K562 (cell line): ENCODE results near the gene ACKR1. TPM values are rescaled to one million over a fixed set of nuclear protein-coding genes. Genes with fewer than 3 reads are reported as not detected.
A peak's percentile ranks its signal among the peaks of the same experiment; 100 is the strongest.

ENCODE experiments used
- ATAC-seq: fragments of 200-7000 bp; cut with Tn5 transposase; 3 replicates; pipeline ENCODE4 v1.9.1; 2020; ENCODE audit warnings: moderate library complexity
- BruUV-seq: library from RNA; stranded (reverse); fragments of 400-500 nt; replicated peaks from 2 replicates; lab custom pipeline; 2021; lab: Mats Ljungman, UMichigan
- CTCF ChIA-PET: fragments of 300-600 bp; formaldehyde crosslinking; extraction: SDS; loops from one replicate; lab custom pipeline; 2021; ENCODE audit warnings: low intra/inter-chr PET ratio; lab: Yijun Ruan, JAX
- POLR2A ChIA-PET: fragments of 300-600, 350-650 bp; sonication (Branson Sonifier 250); formaldehyde crosslinking; extraction: SDS; loops from one replicate; lab custom pipeline; 2021; ENCODE audit warnings: antibody characterized with exemption, inconsistent platforms; lab: Yijun Ruan, JAX
- DNase-seq, 4 experiments: peaks; one replicate each; pipeline versions ENCODE4 v3.0.0 to v3.0.0-alpha.2; 2011 to 2018; ENCODE audit warnings: low spot score in 3 of 4, mixed read lengths in 3 of 4; ENCODE audit errors: extremely low read depth in 1 of 4
- FAIRE-seq: peaks from 2 replicates; lab custom pipeline; 2011; peaks lifted over from hg19 to GRCh38; lab: Jason Lieb, UNC
- H2AFZ ChIP-seq: 2 replicates; pipeline ENCODE4 v1.6.0; 2011; ENCODE audit warnings: low read depth, low read length, control low read depth, inconsistent platforms
- H3K27ac ChIP-seq: fragments of 200-600 bp; 3 replicates; pipeline ENCODE4 v1.8.0; 2011; ENCODE audit warnings: low read depth, mild to moderate bottlenecking, control low read depth, inconsistent platforms, low read length, moderate library complexity, mixed read lengths; ENCODE audit errors: extremely low read depth
- H3K27me3 ChIP-seq, 2 experiments: fragments of 300-600 bp in 1 of 2; 2 replicates in 1 of 2; 3 replicates in 1 of 2; pipeline versions ENCODE4 v1.6.0 to v1.8.0; 2011; ENCODE audit warnings: inconsistent platforms in 2 of 2, low read length in 2 of 2, mild to moderate bottlenecking in 1 of 2, mixed read lengths in 1 of 2, moderate library complexity in 1 of 2; ENCODE audit not compliant: control insufficient read depth in 2 of 2, insufficient read depth in 2 of 2
- H3K36me3 ChIP-seq: fragments of 300-600 bp; 3 replicates; pipeline ENCODE4 v1.8.0; 2011; ENCODE audit warnings: mild to moderate bottlenecking, low read length, inconsistent platforms; ENCODE audit not compliant: control insufficient read depth, insufficient read depth
- H3K4me1 ChIP-seq, 2 experiments: fragments of 200-600 bp in 1 of 2; replicated peaks in 1 of 2; 2 replicates in 1 of 2; 3 replicates in 1 of 2; pipeline versions ENCODE4 v1.5.1 to v1.8.0; 2011; ENCODE audit warnings: inconsistent platforms in 2 of 2, low read length in 2 of 2, mild to moderate bottlenecking in 1 of 2, mixed read lengths in 1 of 2, moderate library complexity in 1 of 2; ENCODE audit not compliant: control insufficient read depth in 2 of 2, insufficient read depth in 2 of 2
- H3K4me2 ChIP-seq: 2 replicates; pipeline ENCODE4 v1.6.1; 2011; ENCODE audit warnings: low read length, control low read depth, inconsistent platforms, mixed read lengths; ENCODE audit not compliant: insufficient read depth
- H3K4me3 ChIP-seq: fragments of 200-600 bp; sonication (generic), shearing (Covaris generic); 2 replicates; pipeline ENCODE4 v1.5.1; 2016; ENCODE audit warnings: control low read depth, inconsistent platforms
- H3K79me2 ChIP-seq: fragments of 200-600 bp; 3 replicates; pipeline ENCODE4 v1.8.0; 2011; ENCODE audit warnings: low read length, inconsistent platforms; ENCODE audit not compliant: control insufficient read depth, insufficient read depth
- H3K9ac ChIP-seq, 2 experiments: 2 replicates each; pipeline versions ENCODE4 v1.6.0 to v1.6.1; 2011; ENCODE audit warnings: low read depth in 2 of 2, low read length in 2 of 2, control low read depth in 1 of 2, inconsistent platforms in 1 of 2, mild to moderate bottlenecking in 1 of 2, mixed read lengths in 1 of 2; ENCODE audit not compliant: insufficient read depth in 1 of 2
- H3K9me1 ChIP-seq: one replicate; pipeline ENCODE4 v1.6.0; 2011; ENCODE audit warnings: inconsistent platforms, mild to moderate bottlenecking, low read length, moderate library complexity; ENCODE audit not compliant: control insufficient read depth, insufficient read depth
- H3K9me3 ChIP-seq: replicated peaks from 2 replicates; pipeline ENCODE4 v1.5.1; 2011; ENCODE audit warnings: low read depth, low read length, inconsistent platforms; ENCODE audit not compliant: control insufficient read depth, insufficient read depth
- H4K20me1 ChIP-seq: replicated peaks from 2 replicates; pipeline ENCODE4 v1.6.1; 2011; ENCODE audit warnings: low read length, inconsistent platforms, mixed read lengths; ENCODE audit not compliant: control insufficient read depth, insufficient read depth
- ATF4 ChIP-seq: fragments of 450-650 bp; formaldehyde crosslinking; IDR thresholded peaks from 2 replicates; pipeline ENCODE4 v1.4.0; 2022; ENCODE audit warnings: mild to moderate bottlenecking, moderate library complexity
- ATF6 ChIP-seq: sonication (generic); formaldehyde crosslinking; IDR thresholded peaks from 2 replicates; pipeline ENCODE4 v1.4.0; 2020; ENCODE audit warnings: mild to moderate bottlenecking, missing genetic modification reagents
- CEBPG ChIP-seq, 3 experiments: fragments of 200-800 bp in 1 of 3; sonication (Bioruptor generic) in 1 of 3; sonication (generic) in 1 of 3; formaldehyde crosslinking in 1 of 3; IDR thresholded peaks in 2 of 3; conservative IDR thresholded peaks in 1 of 3; 2 replicates each; pipeline versions ENCODE4 v1.6.1 to v1.8.0; 2016 to 2022; ENCODE audit warnings: missing compliant biosample characterization in 2 of 3, missing genetic modification characterization in 2 of 3, mild to moderate bottlenecking in 1 of 3, missing genetic modification reagents in 1 of 3
- DPF2 ChIP-seq: fragments of 450-650 bp; IDR thresholded peaks from 2 replicates; pipeline ENCODE4 v1.6.1; 2016
- NFE2 ChIP-seq: IDR thresholded peaks from 2 replicates; pipeline ENCODE4 v1.6.1; 2014; ENCODE audit warnings: antibody characterized with exemption, low read depth
- NONO ChIP-seq, 2 experiments: fragments of 200-400 bp in 1 of 2; fragments of 450-650 bp in 1 of 2; formaldehyde crosslinking in 1 of 2; IDR thresholded peaks; 2 replicates each; pipeline ENCODE4 v1.6.1; 2017; ENCODE audit warnings: low read depth in 2 of 2, mild to moderate bottlenecking in 2 of 2, moderate library complexity in 2 of 2, low read length in 1 of 2
- PHB ChIP-seq: fragments of 250-450 bp; sonication (Bioruptor Pico); IDR thresholded peaks from 2 replicates; pipeline ENCODE4 v1.5.0; 2021
- PRMT5 ChIP-seq: sonication (generic); formaldehyde crosslinking; IDR thresholded peaks from 2 replicates; pipeline ENCODE4 v1.5.0; 2020; ENCODE audit warnings: missing genetic modification reagents
- RCOR1 ChIP-seq, 2 experiments: IDR thresholded peaks; 2 replicates each; pipeline ENCODE4 v1.6.1; 2012; ENCODE audit warnings: low read depth in 2 of 2, low read length in 2 of 2, borderline replicate concordance in 1 of 2, improper control_type of control experiment in 1 of 2
- SIN3A ChIP-seq, 2 experiments: fragments of 150-350 bp in 1 of 2; IDR thresholded peaks; 2 replicates each; pipeline ENCODE4 v1.6.1; 2011 to 2016; ENCODE audit warnings: borderline replicate concordance in 2 of 2, low read depth in 2 of 2, low read length in 2 of 2, mild to moderate bottlenecking in 2 of 2, moderate library complexity in 2 of 2; ENCODE audit not compliant: control insufficient read depth in 1 of 2
- SRSF1 ChIP-seq: fragments of 200-400 bp; formaldehyde crosslinking; IDR thresholded peaks from 2 replicates; pipeline ENCODE4 v1.6.1; 2017; ENCODE audit warnings: mild to moderate bottlenecking, low read depth, low read length, moderate library complexity
- ZC3H8 ChIP-seq: fragments of 450-650 bp; IDR thresholded peaks from 2 replicates; pipeline ENCODE4 v1.6.1; 2017
- ZNF24 ChIP-seq: fragments of 450-650 bp; IDR thresholded peaks from 2 replicates; pipeline ENCODE4 v1.6.1; 2016
- ZNF583 ChIP-seq: fragments of 250-450 bp; sonication (Bioruptor Pico); IDR thresholded peaks from 2 replicates; pipeline ENCODE4 v1.4.0; 2020
- WGBS: fragments of 100-300 bp; shearing (Covaris generic); methylation state at CpG from one replicate; pipeline ENCODE4 v1.1.6; 2016; ENCODE audit warnings: low coverage, mixed read lengths; ENCODE audit not compliant: insufficient coverage; ENCODE audit errors: missing lambda C conversion rate; 5-methylcytosine and 5-hydroxymethylcytosine counted together
- in situ Hi-C: fragments of 300-500 bp; cut with MboI; formaldehyde crosslinking; loops from 4 replicates; pipeline ENCODE4 v1.15.0; 2018; ENCODE audit warnings: inconsistent platforms, mixed read lengths
- intact Hi-C: fragments of 100-400 bp; cut with micrococcal nuclease; formaldehyde crosslinking; loops from 2 replicates; pipeline ENCODE4 v1.14.2; 2022
- polyA plus RNA-seq, 8 experiments: library from polyadenylated mRNA; depleted of rRNA in 4 of 8; stranded (reverse) in 5 of 8; unstranded in 3 of 8; fragments of >200 nt; fragmentation: Nextera tagmentation in 2 of 8; fragmentation: Illumina TruSeq in 1 of 8; extraction: Ambion mirVana in 2 of 8; extraction: Trizol in 1 of 8; gene quantifications; 2 replicates each; pipeline versions ENCODE4 v1.2.1 to v1.2.3, GENCODE V29; 2011 to 2014; ENCODE audit warnings: inconsistent platforms in 1 of 8, missing spikeins in 1 of 8
- total RNA-seq, 7 experiments: library from RNA; depleted of rRNA in 6 of 7; stranded (reverse); fragments of >200 nt in 6 of 7; fragmentation: Illumina TruSeq in 2 of 7; extraction: Trizol in 2 of 7; gene quantifications; 2 replicates each; pipeline versions ENCODE4 v1.2.1 to v1.2.3, GENCODE V29; 2011 to 2021; ENCODE audit warnings: low replicate concordance in 1 of 7

The ACKR1 gene
- total and polyA plus RNA-seq, 9 of the 15 experiments (the other 6 are each of a cell fraction or from before 2014, with no cell fraction given), result 0.07 to 0.64 (median 0.18) TPM

GRCh38 chr1:159201642-159202041 is 3.0 kb upstream of the ACKR1 start:
- Histone ChIP-seq H3K79me2 (no peaks in the 10 kb centered on the region), H3K36me3 (no peaks in the 10 kb centered on the region), H3K4me3 (no peak overlapping the region), H3K4me2 (no peak overlapping the region), H3K9me1 (no peaks in the 10 kb centered on the region), H3K27me3 (peaks cover 0 to 9% of the 10 kb centered on the region in 2 experiments; a peak in 2 of 5 replicates), H2AFZ (no peak overlapping the region), H3K9ac (no peak overlapping the region), H3K27ac (no peak overlapping the region), H3K4me1 (peaks cover 25 to 32% of the 10 kb centered on the region in 2 experiments; a peak in 4 of 5 replicates), H3K9me3 (no peaks in the 10 kb centered on the region), H4K20me1 (no peaks in the 10 kb centered on the region)
- in situ Hi-C loops, result no loop called here
- CTCF ChIA-PET, result no interaction called here
- POLR2A ChIA-PET, result interaction anchor here (1.1 kb wide), 1 partner anchor 12 kb away, joined by 3 read pairs; no protein-coding TSS in a partner anchor
- 18% methylated on average over 5 of the region's 5 CpGs for WGBS
- ATAC-seq (no peak), DNase-seq (no peak)
- intact Hi-C loops, result no loop called here
- BruUV-seq, result no TSS peak
- TF ChIP-seq ZNF583 (CRISPR knock-in tag) (no peak), NONO (IDR thresholded peaks at IDR 0.05; ENCODE audit: low read depth in 2 of 2, low read length in 1 of 2) (no peak), PRMT5 (CRISPR knock-in tag) (no peak)
- TF ChIP-seq, all 486 proteins: peak for 0
- FAIRE-seq, result no peak

- H3K4me3 ChIP-seq, result no peak overlapping the region
- ATAC-seq (peak; percentile 47), DNase-seq (no peak), FAIRE-seq (no peak)
- BruUV-seq, result no TSS peak
- no peaks in the 10 kb centered on the region for H3K9me1 ChIP-seq
- no peaks in the 10 kb centered on the region for H3K9me3 ChIP-seq
- intact Hi-C loops, result no loop called here
- peak overlapping the region; percentile 82 for H3K4me2 ChIP-seq
- POLR2A ChIA-PET, result no interaction called here
- H3K36me3 ChIP-seq, result no peaks in the 10 kb centered on the region
- peaks cover 22 to 24% of the 10 kb centered on the region in 2 experiments; a peak in 4 of 5 replicates for H3K4me1 ChIP-seq
- CTCF ChIA-PET, result no interaction called here
- H3K79me2 ChIP-seq, result no peaks in the 10 kb centered on the region
- peaks cover 0 to 11% of the 10 kb centered on the region in 2 experiments; a peak in 2 of 5 replicates for H3K27me3 ChIP-seq
- H3K27ac ChIP-seq, result peak overlapping the region; percentile 47; the same call in 1 of the 3 replicates
- in situ Hi-C loops, result no loop called here
- WGBS, result 14% methylated on average over 6 of the region's 6 CpGs
- peak overlapping the region; percentile 90 for H2AFZ ChIP-seq
- H3K9ac ChIP-seq, result peak overlapping the region in 1 of 2 experiments; percentile 46; a peak in 1 of 4 replicates
- no peaks in the 10 kb centered on the region for H4K20me1 ChIP-seq
- TF ChIP-seq ZC3H8 (no peak), RCOR1 (IDR thresholded peaks at IDR 0.05; ENCODE audit: borderline replicate concordance in 1 of 2, low read depth in 2 of 2, low read length in 2 of 2) (no peak), DPF2 (no peak), SIN3A (IDR thresholded peaks at IDR 0.05; ENCODE audit: borderline replicate concordance in 2 of 2, control insufficient read depth in 1 of 2, low read depth in 2 of 2, low read length in 2 of 2) (no peak), SRSF1 (no peak), ATF4 (CRISPR knock-in tag) (peak; percentile 76), CEBPG (CRISPR knock-in tag; IDR thresholded peaks at IDR 0.05) (no peak), CEBPG (tag; conservative IDR thresholded peaks at IDR 0.05 in 1 of 2, IDR thresholded peaks at IDR 0.05 in 1 of 2) (peak in 1 of 2 experiments; percentile 87; a peak in 2 of 4 replicates), PHB (no peak), ATF6 (CRISPR knock-in tag) (no peak), ZNF24 (no peak), NFE2 (no peak)
Observed at GRCh38 chr1:159203610-159204009, 1.1 kb upstream of the ACKR1 start.
